Measurements from ENCODE around the gene ARID1B. TPM values are rescaled to one million over a fixed set of nuclear protein-coding genes. Genes with fewer than 3 reads are reported as not detected.

ARID1B gene
- total and polyA plus RNA-seq, 10 donors = 17.7 to 223 (median 141) TPM

DNA sequence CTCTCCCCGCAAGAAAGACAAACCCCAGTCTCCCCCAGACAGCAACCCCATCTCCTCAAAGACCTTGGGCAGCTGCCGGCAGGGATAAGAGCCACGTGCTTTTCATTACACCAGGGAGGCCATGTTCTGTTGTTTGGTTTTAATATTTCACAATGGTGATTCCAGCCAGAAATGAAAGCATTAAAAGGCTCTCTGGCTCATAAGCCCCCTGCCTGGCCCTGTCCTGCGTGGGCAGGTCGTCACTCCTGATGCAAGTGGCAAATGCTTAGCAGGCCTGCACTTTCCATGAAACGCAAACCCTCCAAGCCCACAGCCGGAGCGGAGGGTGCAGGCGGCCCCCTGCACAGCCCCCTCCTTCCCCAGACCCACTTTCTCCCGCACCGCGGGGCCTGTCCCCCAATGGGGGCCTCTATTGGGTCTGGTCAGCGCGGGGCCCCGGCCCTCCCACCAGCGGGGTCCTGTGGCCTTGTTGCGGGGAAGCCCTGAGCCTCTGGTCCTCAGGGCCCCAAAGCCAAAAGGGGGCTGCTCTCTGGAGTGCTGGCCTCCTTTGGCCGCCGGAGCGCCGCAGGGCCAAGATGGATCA, 469.0 kb downstream of the ARID1B start:
- Histone ChIP-seq H3K4me3 (no peak overlapping the region), H3K4me1 (no peaks in the 10 kb centered on the region), H3K27me3 (replicated peaks in 1 of 7) (peaks cover 0 to 9% (median 0%) of the 10 kb centered on the region in 7 donors), H3K9me3 (peaks cover 0 to 20% (median 11%) of the 10 kb centered on the region in 8 donors), H3K27ac (no peak overlapping the region), H3K36me3 (no peaks in the 10 kb centered on the region)
- 91 to 95% (median 94%) methylated on average over 19 to 21 of the region's 21 CpGs for WGBS, 5 donors
- intact Hi-C loops (cut with DNase I; ENCODE audit: low total_unique reads) = no loop called here
- no peak for TF ChIP-seq POLR2AphosphoS5 (IDR thresholded peaks at IDR 0.05)
- TF ChIP-seq CTCF (IDR thresholded peaks at IDR 0.05 in 8 of 11, conservative IDR thresholded peaks at IDR 0.05 in 3 of 11) = no peak
- no peak for TF ChIP-seq POLR2A (IDR thresholded peaks at IDR 0.05)
- DNase-seq = peak; percentile 59

GRCh38 chr6:157246771-157247484, 469.8 kb downstream of the ARID1B start:
- H3K27ac ChIP-seq = no peak overlapping the region
- peaks cover 0 to 6% (median 0%) of the 10 kb centered on the region in 7 donors for H3K27me3 ChIP-seq (replicated peaks in 1 of 7)
- peak; percentile 51 for DNase-seq
- intact Hi-C loops (cut with DNase I; ENCODE audit: low total_unique reads) = no loop called here
- H3K4me3 ChIP-seq = no peak overlapping the region
- H3K4me1 ChIP-seq = no peaks in the 10 kb centered on the region
- no peaks in the 10 kb centered on the region for H3K36me3 ChIP-seq
- TF ChIP-seq CTCF (IDR thresholded peaks at IDR 0.05 in 8 of 11, conservative IDR thresholded peaks at IDR 0.05 in 3 of 11) (no peak), POLR2AphosphoS5 (IDR thresholded peaks at IDR 0.05) (no peak), POLR2A (IDR thresholded peaks at IDR 0.05) (no peak)
- peaks cover 0 to 20% (median 11%) of the 10 kb centered on the region in 8 donors for H3K9me3 ChIP-seq
- 91 to 95% (median 94%) methylated on average over 14 of the region's 14 CpGs for WGBS, 5 donors

GRCh38 chr6:157248264-157248663, 471.1 kb downstream of the ARID1B start:
- TF ChIP-seq POLR2AphosphoS5 (IDR thresholded peaks at IDR 0.05) (no peak), POLR2A (IDR thresholded peaks at IDR 0.05) (no peak), CTCF (IDR thresholded peaks at IDR 0.05 in 8 of 11, conservative IDR thresholded peaks at IDR 0.05 in 3 of 11) (no peak)
- Histone ChIP-seq H3K27me3 (replicated peaks in 1 of 7) (peaks cover 0 to 5% (median 0%) of the 10 kb centered on the region in 7 donors), H3K9me3 (peaks cover 0 to 20% (median 11%) of the 10 kb centered on the region in 8 donors), H3K4me1 (no peaks in the 10 kb centered on the region), H3K4me3 (no peak overlapping the region), H3K36me3 (no peaks in the 10 kb centered on the region), H3K27ac (no peak overlapping the region)
- WGBS, 5 donors = 42 to 61% (median 53%) methylated on average over 1 of the region's 1 CpG
- DNase-seq = no peak
- intact Hi-C loops (cut with DNase I; ENCODE audit: low total_unique reads) = no loop called here

GRCh38 chr6:157249826-157250225, 472.6 kb downstream of the ARID1B start:
- intact Hi-C loops (cut with DNase I; ENCODE audit: low total_unique reads) = no loop called here
- H3K27ac ChIP-seq = no peak overlapping the region
- H3K27me3 ChIP-seq (replicated peaks in 1 of 7) = peaks cover 0 to 13% (median 0%) of the 10 kb centered on the region in 7 donors
- no peaks in the 10 kb centered on the region for H3K4me1 ChIP-seq
- H3K36me3 ChIP-seq = no peaks in the 10 kb centered on the region
- H3K9me3 ChIP-seq = peaks cover 0 to 15% (median 11%) of the 10 kb centered on the region in 8 donors
- no peak for TF ChIP-seq CTCF (IDR thresholded peaks at IDR 0.05 in 8 of 11, conservative IDR thresholded peaks at IDR 0.05 in 3 of 11)
- TF ChIP-seq POLR2AphosphoS5 (IDR thresholded peaks at IDR 0.05) = no peak
- no peak for TF ChIP-seq POLR2A (IDR thresholded peaks at IDR 0.05)
- WGBS, 5 donors = 88 to 95% (median 94%) methylated on average over 8 of the region's 8 CpGs
- no peak overlapping the region for H3K4me3 ChIP-seq
- DNase-seq = peak; percentile 58
